Measurements from ENCODE around the gene CAPG. TPM values are rescaled to one million over a fixed set of nuclear protein-coding genes. Genes with fewer than 3 reads are reported as not detected.

Gene CAPG
- total and polyA plus RNA-seq, 10 of the 15 experiments (the other 5 are each of a cell fraction or from before 2014, with no cell fraction given): 26.3 to 192 (median 100) TPM

DNA sequence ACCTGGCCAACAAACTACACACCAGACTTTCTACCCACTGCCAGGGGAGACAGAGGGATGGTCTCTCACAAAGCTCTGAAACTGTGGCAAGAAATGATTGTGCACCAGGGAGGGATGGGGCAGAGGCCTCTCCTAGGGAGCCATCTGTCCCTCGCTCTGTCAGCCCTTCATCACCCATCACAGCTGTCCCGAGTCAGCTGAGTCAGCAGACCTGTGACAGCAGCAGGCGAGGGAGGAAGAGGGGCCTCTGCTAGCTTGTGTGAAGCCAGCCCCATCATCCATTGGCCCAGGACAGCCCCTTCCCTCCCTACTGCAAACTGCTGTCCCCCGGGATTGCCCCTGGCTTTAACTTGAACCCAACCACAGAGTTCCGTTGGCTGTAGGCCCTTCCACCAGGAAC is 13.4 kb upstream of the CAPG start:
- Histone ChIP-seq H3K36me3 (ENCODE audit: control insufficient read depth in 2 of 2, insufficient read depth in 2 of 2, low read length in 1 of 2) (no peaks in the 10 kb centered on the region), H3K4me3 (no peak overlapping the region), H3K4me1 (ENCODE audit: control insufficient read depth, insufficient read depth, low read length) (peaks cover 8% of the 10 kb centered on the region), H3K79me2 (ENCODE audit: control insufficient read depth, insufficient read depth, low read length) (peaks cover 4% of the 10 kb centered on the region), H2AFZ (ENCODE audit: control insufficient read depth, low read depth, low read length) (no peak overlapping the region), H3K4me2 (ENCODE audit: control insufficient read depth, insufficient read depth) (no peak overlapping the region), H4K20me1 (ENCODE audit: control insufficient read depth, insufficient read depth) (no peaks in the 10 kb centered on the region), H3K27me3 (replicated peaks in 1 of 2; ENCODE audit: control insufficient read depth in 2 of 2, insufficient read depth in 2 of 2, low read length in 1 of 2) (no peaks in the 10 kb centered on the region), H3K27ac (ENCODE audit: control insufficient read depth, insufficient read depth) (no peak overlapping the region), H3K9ac (ENCODE audit: control insufficient read depth, insufficient read depth, low read length) (no peak overlapping the region), H3K9me3 (replicated peaks; ENCODE audit: control insufficient read depth, insufficient read depth, low read length) (no peaks in the 10 kb centered on the region)
- ChIA-PET SMC1A (ENCODE audit: uncharacterized antibody, unreplicated experiment) (interaction anchor here (1.0 to 7.8 kb wide), 2 partner anchors 15 to 127 kb away, joined by 3 to 201 read pairs; no protein-coding TSS in a partner anchor), POLR2A (no interaction called here), RAD21 (ENCODE audit: unreplicated experiment) (interaction anchor here (1.2 to 3.3 kb wide), 2 partner anchors 126 to 128 kb away, joined by 3 to 13 read pairs; no protein-coding TSS in a partner anchor), CTCF (interaction anchor here (6.7 kb wide), 1 partner anchor 129 kb away, joined by 336 read pairs; no protein-coding TSS in a partner anchor)
- no TSS peak for BruUV-seq (replicated peaks)
- no peak for ATAC-seq
- no peak for DNase-seq (ENCODE audit: low read depth, low spot score)
- TF ChIP-seq MTA2 (IDR thresholded peaks at IDR 0.05; ENCODE audit: low read depth): no peak
- TF ChIP-seq USF2 (IDR thresholded peaks at IDR 0.05; ENCODE audit: borderline replicate concordance, low read depth, low read length): no peak
- no peak for TF ChIP-seq FOXK2 (IDR thresholded peaks at IDR 0.05)
- TF ChIP-seq BHLHE40 (IDR thresholded peaks at IDR 0.05; ENCODE audit: borderline replicate concordance in 1 of 2, low read depth in 2 of 2, low read length in 1 of 2): no peak
- TF ChIP-seq, protein P1, sequence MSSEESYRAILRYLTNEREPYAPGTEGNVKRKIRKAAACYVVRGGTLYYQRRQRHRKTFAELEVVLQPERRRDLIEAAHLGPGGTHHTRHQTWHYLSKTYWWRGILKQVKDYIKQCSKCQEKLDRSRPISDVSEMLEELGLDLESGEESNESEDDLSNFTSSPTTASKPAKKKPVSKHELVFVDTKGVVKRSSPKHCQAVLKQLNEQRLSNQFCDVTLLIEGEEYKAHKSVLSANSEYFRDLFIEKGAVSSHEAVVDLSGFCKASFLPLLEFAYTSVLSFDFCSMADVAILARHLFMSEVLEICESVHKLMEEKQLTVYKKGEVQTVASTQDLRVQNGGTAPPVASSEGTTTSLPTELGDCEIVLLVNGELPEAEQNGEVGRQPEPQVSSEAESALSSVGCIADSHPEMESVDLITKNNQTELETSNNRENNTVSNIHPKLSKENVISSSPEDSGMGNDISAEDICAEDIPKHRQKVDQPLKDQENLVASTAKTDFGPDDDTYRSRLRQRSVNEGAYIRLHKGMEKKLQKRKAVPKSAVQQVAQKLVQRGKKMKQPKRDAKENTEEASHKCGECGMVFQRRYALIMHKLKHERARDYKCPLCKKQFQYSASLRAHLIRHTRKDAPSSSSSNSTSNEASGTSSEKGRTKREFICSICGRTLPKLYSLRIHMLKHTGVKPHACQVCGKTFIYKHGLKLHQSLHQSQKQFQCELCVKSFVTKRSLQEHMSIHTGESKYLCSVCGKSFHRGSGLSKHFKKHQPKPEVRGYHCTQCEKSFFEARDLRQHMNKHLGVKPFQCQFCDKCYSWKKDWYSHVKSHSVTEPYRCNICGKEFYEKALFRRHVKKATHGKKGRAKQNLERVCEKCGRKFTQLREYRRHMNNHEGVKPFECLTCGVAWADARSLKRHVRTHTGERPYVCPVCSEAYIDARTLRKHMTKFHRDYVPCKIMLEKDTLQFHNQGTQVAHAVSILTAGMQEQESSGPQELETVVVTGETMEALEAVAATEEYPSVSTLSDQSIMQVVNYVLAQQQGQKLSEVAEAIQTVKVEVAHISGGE (CRISPR knock-in tag; IDR thresholded peaks at IDR 0.05): no peak
- TF ChIP-seq MYB (IDR thresholded peaks at IDR 0.05; ENCODE audit: borderline replicate concordance, low read depth, low read length): no peak
- TF ChIP-seq HDAC6 (IDR thresholded peaks at IDR 0.05; ENCODE audit: unreplicated experiment): no peak
- no peak for TF ChIP-seq NR2F1 (conservative IDR thresholded peaks at IDR 0.05)
- FAIRE-seq: no peak
- intact Hi-C loops (cut with micrococcal nuclease; ENCODE audit: unreplicated experiment): loop anchor here (5.0 to 10.0 kb wide), 2 partner anchors 284 to 391 kb away; no protein-coding TSS in a partner anchor
- in situ Hi-C loops (cut with MboI): loop anchor here (5.0 kb wide), 1 partner anchor 134 kb away; no protein-coding TSS in a partner anchor
- WGBS (ENCODE audit: insufficient coverage, insufficient replicate concordance, low lambda C conversion rate, missing lambda C conversion rate): 68% methylated on average over 5 of the region's 5 CpGs
